Motor neuron (in vitro differentiated cells): Measurements from ENCODE around the gene NSMF. TPM values are rescaled to one million over a fixed set of nuclear protein-coding genes. Genes with fewer than 3 reads are reported as not detected.
A peak's percentile ranks its signal among the peaks of the same experiment; 100 is the strongest.

ENCODE experiments used
- ATAC-seq, 8 experiments: fragments of 200-7000 bp; cut with Tn5 transposase; replicated peaks in 6 of 8; 2 replicates each; pipeline ENCODE4 v1.8.0; 2021; ENCODE audit warnings: mild to moderate bottlenecking in 8 of 8, moderate library complexity in 8 of 8
- H3K27ac ChIP-seq, 2 donors: fragments of 250-450 bp; sonication (Bioruptor Pico); 2 replicates each; pipeline ENCODE4 v1.9.0; 2021; ENCODE audit warnings: antibody characterized with exemption in 2 of 2, mild to moderate bottlenecking in 2 of 2, moderate library complexity in 1 of 2
- H3K4me1 ChIP-seq, 2 donors: fragments of 250-450 bp; sonication (Bioruptor Pico); replicated peaks in 1 of 2; 2 replicates each; pipeline ENCODE4 v1.6.1; 2021; ENCODE audit warnings: antibody characterized with exemption in 2 of 2, mild to moderate bottlenecking in 2 of 2, moderate library complexity in 1 of 2
- H3K4me3 ChIP-seq, 5 donors: fragments of 250-450 bp; sonication (Bioruptor Pico); 2 replicates each; pipeline ENCODE4 v1.9.0; 2021; ENCODE audit warnings: antibody characterized with exemption in 5 of 5, mild to moderate bottlenecking in 5 of 5, moderate library complexity in 4 of 5
- WGBS, 10 experiments: fragments of 450-650 bp; shearing (Covaris generic); methylation state at CpG; one replicate each; pipeline ENCODE4 v1.0.0; 2022; 5-methylcytosine and 5-hydroxymethylcytosine counted together
- in situ Hi-C, 9 experiments: fragments of 400-800 bp; cut with MboI; loops; one replicate each; pipeline ENCODE4 v1.15.0; 2021; ENCODE audit warnings: low sequenced_read_pairs in 9 of 9, low pct_unique_long_range_greater_than_20kb in 2 of 9; ENCODE audit not compliant: unreplicated experiment in 9 of 9
- total RNA-seq, 8 experiments: library from RNA; unstranded; fragments of 300-600 nt; gene quantifications; 2 replicates each; pipeline versions ENCODE4 v1.2.3 to v1.2.4, GENCODE V29; 2022

NSMF gene
- total RNA-seq, 8 experiments from 2014 or later, result 18.0 to 116 (median 26.2) TPM

DNA sequence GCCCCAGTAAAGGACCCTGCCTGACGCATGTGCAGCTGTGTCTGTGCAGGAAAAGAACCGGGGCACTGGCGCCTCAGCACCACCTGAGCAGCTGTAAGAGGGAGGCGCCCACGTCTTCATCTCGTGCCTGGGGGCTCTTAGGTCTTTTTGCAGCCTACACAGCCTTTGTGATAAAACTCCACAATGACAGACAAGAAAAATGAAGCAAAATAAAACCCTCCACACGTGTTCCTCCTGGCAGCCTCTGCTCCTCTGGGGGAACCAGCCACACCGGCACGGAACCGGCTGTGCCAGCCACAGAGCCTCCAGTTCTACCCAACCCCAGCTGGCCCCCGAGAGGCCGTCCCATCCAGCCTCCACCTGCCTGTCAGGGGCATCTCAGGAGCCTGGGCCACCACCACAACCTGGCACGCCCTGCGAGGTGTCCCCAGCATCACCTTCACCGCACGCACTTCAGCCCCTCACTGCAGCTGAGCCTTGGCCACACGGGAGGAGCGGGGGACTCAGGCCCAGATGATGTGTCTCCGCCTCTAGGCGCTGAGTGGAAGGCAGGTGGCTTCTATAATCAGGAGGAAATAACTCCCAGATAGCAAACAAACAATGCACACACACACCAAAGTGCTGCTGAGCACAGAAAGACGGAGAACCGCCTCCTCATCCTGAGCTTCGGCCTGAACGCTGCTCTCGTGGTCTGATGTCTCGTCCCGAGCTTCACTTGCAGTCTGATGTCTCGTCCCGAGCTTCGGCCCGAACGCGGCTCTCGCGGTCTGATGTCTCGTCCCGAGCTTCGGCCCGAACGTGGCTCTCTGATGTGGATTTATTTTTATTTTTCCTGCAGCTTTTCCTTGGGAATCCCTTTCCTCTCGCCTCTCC, 28.6 kb upstream of the NSMF start:
- Histone ChIP-seq H3K4me1 (peaks cover 5 to 20% of the 10 kb centered on the region in 2 donors), H3K27ac (no peak overlapping the region), H3K4me3 (no peak overlapping the region)
- in situ Hi-C loops, result no loop called here
- ATAC-seq, result peak in 4 of 8 experiments; percentile 16 to 44 (median 28)
- WGBS, 10 experiments, result 59 to 100% (median 85%) methylated on average over 1 to 26 of the region's 41 CpGs; no CpG with 5 or more reads in 1 of the 10 experiments

DNA sequence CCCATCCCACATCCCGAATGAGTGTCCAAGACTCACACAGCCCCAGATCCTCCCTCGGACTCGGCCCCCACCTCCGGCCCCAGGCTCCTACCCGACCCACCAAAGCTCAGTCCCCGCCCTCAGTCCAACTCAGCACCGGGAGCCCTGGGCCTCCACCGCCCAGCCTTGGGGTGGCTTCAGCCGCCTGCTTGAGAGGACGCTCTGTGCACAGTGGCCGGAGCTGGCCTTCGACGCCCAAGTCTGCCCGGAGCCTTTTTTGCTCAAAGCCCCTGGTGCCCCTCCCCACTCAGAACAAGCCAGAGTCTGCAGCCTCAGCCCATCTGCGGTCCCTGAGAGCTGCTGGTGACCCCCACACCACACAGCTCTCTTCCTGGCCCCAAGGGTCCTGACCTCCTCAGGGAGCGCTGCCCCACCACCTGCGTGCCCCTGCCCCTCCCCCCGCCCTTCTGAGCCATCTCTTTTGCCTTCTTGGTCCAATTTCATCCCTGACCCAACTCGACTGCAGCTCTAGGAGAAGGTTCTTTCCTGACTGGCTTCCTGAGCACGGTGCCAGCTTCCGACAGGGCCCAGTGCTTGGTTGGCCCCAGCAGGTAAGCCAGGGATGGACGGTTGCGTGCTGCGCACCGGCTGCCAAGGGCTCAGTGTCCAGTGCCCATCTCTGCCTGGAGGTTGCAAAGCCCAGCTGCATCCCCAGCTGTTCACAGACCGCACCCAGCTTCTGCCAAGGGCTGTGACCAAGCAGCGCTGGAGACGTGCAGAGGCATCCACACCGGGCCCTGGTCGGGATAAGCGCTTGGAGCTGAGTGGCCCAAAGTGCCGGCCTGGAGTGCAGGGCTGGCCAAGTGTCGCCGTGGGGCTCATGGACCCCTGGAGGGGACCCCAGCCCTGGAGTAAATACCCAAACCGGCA, 27.7 kb upstream of the NSMF start:
- Histone ChIP-seq H3K4me1 (peaks cover 5 to 23% of the 10 kb centered on the region in 2 donors), H3K4me3 (no peak overlapping the region), H3K27ac (no peak overlapping the region)
- ATAC-seq, result peak in 3 of 8 experiments; percentile 2 to 14 (median 11)
- 50 to 95% (median 80%) methylated on average over 1 to 7 of the region's 35 CpGs; no CpG with 5 or more reads in 5 of the 10 experiments for WGBS, 10 experiments
- in situ Hi-C loops, result no loop called here

DNA sequence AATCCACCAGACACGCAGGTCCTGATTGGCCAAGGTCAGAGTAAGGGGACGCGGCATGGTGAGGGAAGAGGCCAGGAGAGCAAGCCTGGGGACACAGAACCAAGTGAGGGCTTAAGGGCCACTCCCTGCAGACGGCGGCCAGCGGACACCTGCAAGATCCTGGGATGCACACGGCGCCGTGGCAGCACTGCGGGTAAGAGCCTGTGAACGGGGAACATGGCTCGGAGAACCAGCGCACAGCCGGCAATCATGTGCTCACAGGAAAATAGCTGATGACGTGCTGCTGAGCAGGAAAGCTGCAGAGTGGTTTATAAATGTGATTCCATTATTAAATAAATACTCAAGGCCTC, 27.0 kb upstream of the NSMF start:
- in situ Hi-C loops, result no loop called here
- H3K4me1 ChIP-seq, result peaks cover 5 to 23% of the 10 kb centered on the region in 2 donors
- no peak for ATAC-seq
- WGBS, 10 experiments, result 60 to 96% (median 94%) methylated on average over 2 to 9 of the region's 15 CpGs; no CpG with 5 or more reads in 6 of the 10 experiments
- H3K27ac ChIP-seq, result no peak overlapping the region
- no peak overlapping the region for H3K4me3 ChIP-seq

DNA sequence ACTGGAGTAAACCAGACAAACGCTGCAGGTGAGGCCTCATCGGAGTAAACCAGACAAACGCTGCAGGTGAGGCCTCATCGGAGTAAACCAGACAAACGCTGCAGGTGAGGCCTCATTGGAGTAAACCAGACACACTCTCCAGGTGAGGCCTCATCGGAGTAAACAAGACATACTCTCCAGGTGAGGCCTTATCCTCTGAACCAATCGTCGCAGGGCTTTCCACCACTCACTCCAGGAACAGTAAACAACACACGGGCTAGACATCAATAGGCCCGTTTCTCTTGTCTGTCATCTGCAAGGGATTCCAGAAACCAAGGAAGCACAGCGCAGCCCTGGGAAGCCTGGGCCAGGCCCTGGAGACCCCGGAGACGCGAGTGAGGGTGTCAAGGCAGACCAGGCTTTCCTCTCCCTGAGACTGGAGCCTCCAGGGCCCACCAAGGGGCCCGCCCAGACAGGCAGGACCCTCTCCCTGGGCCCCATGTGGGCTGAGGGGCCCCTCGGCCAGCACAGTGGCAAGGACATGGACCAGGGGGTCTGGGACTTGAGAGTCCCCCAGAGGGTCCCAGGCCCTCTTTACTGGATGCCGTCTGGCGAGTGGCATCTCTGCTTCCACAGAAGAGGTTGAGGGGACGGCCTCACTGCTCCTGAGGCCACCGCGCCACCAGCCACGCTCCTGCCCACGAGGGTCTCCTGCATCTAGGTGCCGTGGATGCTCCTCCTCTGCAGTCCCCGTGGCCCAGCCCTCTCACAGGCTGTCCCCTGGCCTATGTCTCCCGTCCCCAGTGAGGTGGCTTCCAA, 26.4 kb upstream of the NSMF start:
- 60 to 100% (median 86%) methylated on average over 1 to 8 of the region's 26 CpGs; no CpG with 5 or more reads in 2 of the 10 experiments for WGBS, 10 experiments
- H3K27ac ChIP-seq, result no peak overlapping the region

DNA sequence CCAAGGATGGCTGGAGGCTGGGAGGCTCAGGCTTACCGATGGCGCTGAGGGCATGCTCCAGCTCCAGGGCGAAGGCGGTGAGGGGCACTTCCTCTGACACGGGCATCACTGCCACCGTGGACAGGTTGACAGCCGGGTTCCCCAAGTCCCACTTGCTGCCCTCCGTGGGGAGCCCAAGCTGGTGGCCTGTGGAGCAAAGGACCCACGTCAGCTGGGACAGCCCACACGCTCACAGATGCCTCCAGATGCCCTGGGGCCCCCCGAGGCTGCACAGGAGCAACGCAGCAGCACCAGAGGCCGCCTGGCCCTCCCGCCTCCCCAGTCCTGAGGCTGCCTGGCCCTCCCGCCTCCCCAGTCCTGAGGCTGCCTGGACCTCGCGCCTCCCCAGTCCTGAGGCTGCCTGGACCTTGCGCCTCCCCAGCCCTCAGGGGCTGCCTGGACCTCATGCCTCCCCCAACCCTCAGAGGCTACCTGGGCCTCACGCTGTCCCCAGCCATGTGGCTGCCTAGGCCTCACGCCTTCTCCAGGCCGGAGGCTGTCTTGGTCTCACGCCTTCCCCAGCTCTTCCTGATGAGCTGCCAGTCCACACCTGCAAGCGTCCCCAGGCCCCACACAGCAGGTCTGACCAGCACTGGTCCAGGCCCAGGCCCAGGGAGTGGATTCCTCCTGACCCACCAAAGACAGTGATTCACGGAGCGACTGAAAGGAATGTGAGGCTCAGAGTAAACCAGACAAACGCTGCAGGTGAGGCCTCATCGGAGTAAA, 25.6 kb upstream of the NSMF start:
- in situ Hi-C loops, result no loop called here
- Histone ChIP-seq H3K4me3 (no peak overlapping the region), H3K27ac (no peak overlapping the region), H3K4me1 (peaks cover 5 to 23% of the 10 kb centered on the region in 2 donors)
- WGBS, 10 experiments, result 90 to 100% (median 90%) methylated on average over 2 of the region's 27 CpGs; no CpG with 5 or more reads in 7 of the 10 experiments
- peak in 1 of 8 experiments; percentile 21 for ATAC-seq

More for the DNA sequence above, 26.4 kb upstream of the NSMF start:
- H3K4me1 ChIP-seq, result peaks cover 5 to 23% of the 10 kb centered on the region in 2 donors
- ATAC-seq, result no peak
- in situ Hi-C loops, result no loop called here
- H3K4me3 ChIP-seq, result no peak overlapping the region

DNA sequence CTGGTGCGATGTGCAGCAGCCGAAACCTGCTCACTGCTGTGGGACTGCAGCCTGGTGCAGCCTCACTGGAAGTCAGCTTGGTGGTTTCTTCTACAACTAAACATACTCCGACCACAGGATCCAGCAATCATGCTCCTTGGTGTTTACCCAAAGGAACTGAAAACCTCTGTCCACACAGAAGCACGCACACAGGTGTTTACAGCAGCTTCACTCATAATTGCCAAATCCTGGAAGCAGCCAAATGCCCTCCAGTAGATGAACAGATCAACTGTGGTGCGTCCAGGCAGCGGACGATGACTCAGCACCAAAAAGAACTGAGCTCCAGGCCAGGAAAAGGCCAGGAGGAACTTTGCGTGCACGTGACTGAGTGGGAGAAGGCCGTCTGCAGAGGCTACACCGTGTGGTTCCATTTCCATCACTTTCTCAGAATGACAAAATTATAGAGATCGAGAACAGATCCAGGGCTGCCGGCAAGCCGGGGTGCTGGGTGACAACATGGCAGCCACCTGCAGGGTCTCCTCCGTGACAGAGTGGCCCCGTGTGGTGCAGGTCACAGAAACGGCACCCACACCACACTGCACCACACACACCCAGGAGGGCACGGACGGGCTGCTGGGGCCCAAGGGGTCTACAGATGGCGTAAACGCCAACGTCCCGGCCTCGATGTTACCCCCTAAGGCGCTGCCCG, 23.1 kb upstream of the NSMF start:
- ATAC-seq, result peak in 4 of 8 experiments; percentile 20 to 69 (median 49)
- in situ Hi-C loops, result no loop called here
- 44 to 86% (median 75%) methylated on average over 2 to 9 of the region's 26 CpGs; no CpG with 5 or more reads in 4 of the 10 experiments for WGBS, 10 experiments
- peaks cover 3 to 12% of the 10 kb centered on the region in 2 donors for H3K4me1 ChIP-seq
- no peak overlapping the region for H3K27ac ChIP-seq
- H3K4me3 ChIP-seq, result no peak overlapping the region

DNA sequence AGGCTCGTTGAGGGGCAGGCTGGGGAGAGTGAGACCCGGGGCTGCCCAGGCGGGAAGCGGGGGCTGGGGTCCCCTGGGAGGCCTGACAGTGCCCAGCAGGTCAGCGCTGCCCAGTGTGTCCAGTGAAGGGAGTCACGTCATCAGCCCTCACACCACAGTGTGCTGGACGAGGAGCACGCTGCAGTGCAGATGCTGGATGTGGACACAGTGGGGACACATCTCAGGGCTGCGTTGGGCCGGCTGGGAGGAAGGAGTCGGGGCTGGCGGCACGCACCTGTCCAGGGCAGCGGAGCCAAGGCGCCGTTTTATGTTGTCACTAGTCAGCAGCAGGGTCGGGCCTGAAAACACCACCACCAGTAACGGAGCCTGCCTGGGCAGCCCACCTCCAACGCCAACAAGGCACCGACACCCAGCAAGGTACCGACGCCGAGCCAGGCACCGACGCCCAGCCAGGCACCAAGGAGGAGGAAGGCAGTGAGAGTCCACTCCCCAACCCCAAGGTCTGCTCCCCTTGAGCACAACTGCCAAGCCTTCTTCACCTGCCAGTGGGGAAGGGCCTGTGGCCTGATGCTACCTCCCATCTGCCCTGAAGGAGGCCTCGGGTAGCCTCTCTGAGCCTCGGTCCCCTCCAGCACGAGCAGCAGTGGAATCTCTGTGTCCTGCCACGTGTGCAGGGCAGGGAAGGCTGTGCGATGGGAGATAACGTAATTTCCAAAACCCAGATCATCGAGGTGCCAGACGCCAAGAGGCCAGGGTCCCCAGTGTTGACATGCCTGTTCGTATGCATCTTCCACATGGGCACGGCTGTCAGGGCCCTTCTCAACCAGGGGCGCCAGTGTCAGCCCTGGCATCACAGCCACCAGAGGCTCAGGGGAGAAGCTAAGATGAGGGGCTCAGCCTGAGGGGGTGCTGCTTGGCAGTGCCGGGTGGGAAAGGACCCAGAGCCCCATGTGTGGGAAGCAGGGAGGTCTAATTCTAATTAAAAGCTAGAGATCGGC, 21.9 kb upstream of the NSMF start:
- in situ Hi-C loops, result no loop called here
- 67 to 100% (median 89%) methylated on average over 3 to 6 of the region's 38 CpGs; no CpG with 5 or more reads in 3 of the 10 experiments for WGBS, 10 experiments
- Histone ChIP-seq H3K4me1 (peaks cover 0 to 3% of the 10 kb centered on the region in 2 donors), H3K27ac (no peak overlapping the region), H3K4me3 (no peak overlapping the region)
- peak in 1 of 8 experiments; percentile 9 for ATAC-seq

DNA sequence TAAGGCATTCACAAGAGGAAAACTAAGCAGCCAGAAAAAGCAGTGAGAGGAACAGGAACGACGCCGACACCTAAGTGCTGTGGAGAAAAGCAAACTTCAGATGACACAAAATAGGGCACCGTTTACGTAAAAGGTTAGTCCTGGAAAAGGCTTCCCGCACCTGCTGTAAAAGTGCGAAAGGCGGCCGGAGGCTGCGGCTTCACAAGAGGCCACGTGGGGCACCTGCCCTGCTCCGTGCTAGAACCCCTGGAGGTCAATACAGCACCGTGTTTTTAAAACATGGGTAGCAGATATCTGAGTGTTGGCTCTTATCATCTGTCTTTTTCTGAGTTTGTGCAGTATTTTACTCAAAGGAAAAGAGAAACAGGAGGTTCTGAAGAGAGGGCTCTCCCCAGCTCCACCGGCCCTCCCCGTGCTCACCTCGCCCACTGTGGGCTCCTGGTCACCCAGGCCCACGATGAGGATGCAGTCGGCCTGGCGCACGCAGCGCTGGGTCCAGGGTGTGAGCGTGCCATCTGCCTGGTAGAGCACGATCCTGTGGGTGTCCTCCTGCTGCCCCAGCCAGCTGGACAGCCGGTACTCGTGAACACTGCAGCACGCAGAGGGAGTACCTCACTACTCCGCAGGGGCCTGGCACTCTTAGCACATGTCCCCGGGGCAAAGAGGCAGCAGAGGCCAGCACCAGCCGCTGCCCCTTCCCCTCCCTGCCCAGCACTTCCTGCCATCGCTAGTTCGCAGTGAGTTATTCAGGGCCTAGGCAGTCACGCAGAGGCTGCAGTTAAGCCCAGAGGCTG, 21.0 kb upstream of the NSMF start:
- Histone ChIP-seq H3K4me3 (no peak overlapping the region), H3K27ac (no peak overlapping the region), H3K4me1 (peaks cover 0 to 3% of the 10 kb centered on the region in 2 donors)
- in situ Hi-C loops, result no loop called here
- ATAC-seq, result peak in 1 of 8 experiments; percentile 4
- 20 to 100% (median 90%) methylated on average over 1 to 12 of the region's 32 CpGs; no CpG with 5 or more reads in 1 of the 10 experiments for WGBS, 10 experiments

DNA sequence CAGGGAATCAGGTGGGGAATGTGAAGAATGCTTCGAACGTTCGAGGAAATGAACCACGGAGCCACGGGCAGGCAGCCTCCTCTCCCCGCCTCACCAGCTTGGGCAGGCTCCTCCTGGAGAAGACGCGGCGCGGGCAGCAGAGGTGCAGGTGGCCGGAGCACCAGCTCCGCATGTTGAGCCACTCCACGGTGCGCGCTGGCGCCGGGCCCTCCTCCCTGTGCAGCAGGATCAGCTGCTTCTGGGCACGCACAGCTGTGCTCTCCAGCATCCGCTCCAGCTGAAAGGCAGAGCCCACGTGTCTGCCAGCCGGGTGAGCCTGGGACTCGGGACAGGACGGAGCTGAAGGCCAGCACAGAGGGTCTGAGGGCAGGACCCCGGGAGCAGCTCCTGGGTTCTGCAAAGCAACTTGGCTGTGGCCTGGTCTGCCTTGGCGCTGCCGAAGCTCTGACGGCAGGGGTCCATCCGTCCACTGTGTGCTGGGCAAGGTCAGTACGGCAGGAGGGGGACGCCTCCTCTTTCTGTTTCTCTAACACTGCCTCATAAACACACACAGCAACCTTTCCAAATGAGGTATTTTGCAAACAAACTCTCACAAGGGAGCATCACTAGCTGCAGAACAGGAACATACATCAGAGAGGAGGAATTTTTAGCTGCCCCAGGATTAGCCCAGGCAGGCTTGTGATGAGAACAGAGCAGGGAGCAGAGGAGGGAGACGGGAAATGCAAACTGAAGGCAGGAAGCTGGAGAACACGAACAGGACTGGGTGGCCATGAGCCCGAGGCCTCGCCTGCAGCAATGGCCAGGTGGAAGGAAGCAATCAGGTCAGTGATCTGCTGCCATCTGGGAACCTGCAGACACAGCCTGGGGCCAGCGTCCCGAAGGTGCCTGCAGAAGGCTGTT, 20.1 kb upstream of the NSMF start:
- 0 to 80% (median 67%) methylated on average over 1 to 17 of the region's 36 CpGs; no CpG with 5 or more reads in 3 of the 10 experiments for whole genome bisulfite sequencing, 10 experiments
- peak in 5 of 8 experiments; percentile 35 to 49 (median 42) for ATAC-seq
- Histone ChIP-seq H3K4me3 (no peak overlapping the region), H3K27ac (no peak overlapping the region), H3K4me1 (peaks cover 0 to 3% of the 10 kb centered on the region in 2 donors)
- in situ Hi-C loops, result no loop called here
